NB4 (cell line): ENCODE data around the gene HDAC1.
"Not testable (repeated sequence)": the region's sequence is repeated elsewhere in the genome, so short reads cannot be mapped to it uniquely, and the experiment has no call there.

Experiments
- DNase-seq: peaks from one replicate; pipeline ENCODE4 v3.0.0; 2010; ENCODE audit warnings: low read depth
- H3K4me3 ChIP-seq: one replicate; pipeline ENCODE4 v1.5.1; 2011; ENCODE audit warnings: mild to moderate bottlenecking, low read depth, low read length, moderate library complexity
- MYC ChIP-seq: IDR thresholded peaks from 2 replicates; pipeline ENCODE4 v1.6.1; 2011; ENCODE audit warnings: low read depth, low read length
- POLR2A ChIP-seq: IDR thresholded peaks from 2 replicates; pipeline ENCODE4 v1.6.1; 2011; ENCODE audit warnings: mild to moderate bottlenecking; ENCODE audit not compliant: insufficient read length; ENCODE audit errors: extremely low read depth
- TF ChIP-seq, protein P1 (sequence below): IDR thresholded peaks from 2 replicates; pipeline ENCODE4 v1.6.1; 2011; ENCODE audit warnings: low read depth, low read length
- TF ChIP-seq, protein P2 (sequence below): IDR thresholded peaks from one replicate; pipeline ENCODE4 v1.5.1; 2012; ENCODE audit warnings: low read depth, low read length

The HDAC1 gene

DNA sequence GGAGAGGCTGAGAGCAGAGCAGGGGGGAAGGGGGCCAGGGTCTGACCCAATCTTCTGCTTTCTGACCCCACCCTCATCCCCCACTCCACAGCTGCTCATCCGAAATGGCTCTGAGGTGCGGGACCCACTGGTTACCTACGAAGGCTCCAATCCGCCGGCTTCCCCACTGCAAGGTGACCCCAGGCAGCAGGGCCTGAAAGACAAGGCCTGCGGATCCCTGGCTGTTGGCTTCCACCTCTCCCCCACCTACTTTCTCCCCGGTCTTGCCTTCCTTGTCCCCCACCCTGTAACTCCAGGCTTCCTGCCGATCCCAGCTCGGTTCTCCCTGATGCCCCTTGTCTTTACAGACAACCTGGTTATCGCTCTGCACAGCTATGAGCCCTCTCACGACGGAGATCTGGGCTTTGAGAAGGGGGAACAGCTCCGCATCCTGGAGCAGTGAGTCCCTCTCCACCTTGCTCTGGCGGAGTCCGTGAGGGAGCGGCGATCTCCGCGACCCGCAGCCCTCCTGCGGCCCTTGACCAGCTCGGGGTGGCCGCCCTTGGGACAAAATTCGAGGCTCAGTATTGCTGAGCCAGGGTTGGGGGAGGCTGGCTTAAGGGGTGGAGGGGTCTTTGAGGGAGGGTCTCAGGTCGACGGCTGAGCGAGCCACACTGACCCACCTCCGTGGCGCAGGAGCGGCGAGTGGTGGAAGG lies 17.1 kb upstream of the HDAC1 start:
- no peak for DNase-seq
- TF ChIP-seq, protein P1, sequence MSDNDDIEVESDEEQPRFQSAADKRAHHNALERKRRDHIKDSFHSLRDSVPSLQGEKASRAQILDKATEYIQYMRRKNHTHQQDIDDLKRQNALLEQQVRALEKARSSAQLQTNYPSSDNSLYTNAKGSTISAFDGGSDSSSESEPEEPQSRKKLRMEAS: no peak
- TF ChIP-seq MYC: no peak
- TF ChIP-seq, protein P2, sequence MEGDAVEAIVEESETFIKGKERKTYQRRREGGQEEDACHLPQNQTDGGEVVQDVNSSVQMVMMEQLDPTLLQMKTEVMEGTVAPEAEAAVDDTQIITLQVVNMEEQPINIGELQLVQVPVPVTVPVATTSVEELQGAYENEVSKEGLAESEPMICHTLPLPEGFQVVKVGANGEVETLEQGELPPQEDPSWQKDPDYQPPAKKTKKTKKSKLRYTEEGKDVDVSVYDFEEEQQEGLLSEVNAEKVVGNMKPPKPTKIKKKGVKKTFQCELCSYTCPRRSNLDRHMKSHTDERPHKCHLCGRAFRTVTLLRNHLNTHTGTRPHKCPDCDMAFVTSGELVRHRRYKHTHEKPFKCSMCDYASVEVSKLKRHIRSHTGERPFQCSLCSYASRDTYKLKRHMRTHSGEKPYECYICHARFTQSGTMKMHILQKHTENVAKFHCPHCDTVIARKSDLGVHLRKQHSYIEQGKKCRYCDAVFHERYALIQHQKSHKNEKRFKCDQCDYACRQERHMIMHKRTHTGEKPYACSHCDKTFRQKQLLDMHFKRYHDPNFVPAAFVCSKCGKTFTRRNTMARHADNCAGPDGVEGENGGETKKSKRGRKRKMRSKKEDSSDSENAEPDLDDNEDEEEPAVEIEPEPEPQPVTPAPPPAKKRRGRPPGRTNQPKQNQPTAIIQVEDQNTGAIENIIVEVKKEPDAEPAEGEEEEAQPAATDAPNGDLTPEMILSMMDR: no peak
- no peak for TF ChIP-seq POLR2A
- H3K4me3 ChIP-seq: no peak overlapping the region

DNA sequence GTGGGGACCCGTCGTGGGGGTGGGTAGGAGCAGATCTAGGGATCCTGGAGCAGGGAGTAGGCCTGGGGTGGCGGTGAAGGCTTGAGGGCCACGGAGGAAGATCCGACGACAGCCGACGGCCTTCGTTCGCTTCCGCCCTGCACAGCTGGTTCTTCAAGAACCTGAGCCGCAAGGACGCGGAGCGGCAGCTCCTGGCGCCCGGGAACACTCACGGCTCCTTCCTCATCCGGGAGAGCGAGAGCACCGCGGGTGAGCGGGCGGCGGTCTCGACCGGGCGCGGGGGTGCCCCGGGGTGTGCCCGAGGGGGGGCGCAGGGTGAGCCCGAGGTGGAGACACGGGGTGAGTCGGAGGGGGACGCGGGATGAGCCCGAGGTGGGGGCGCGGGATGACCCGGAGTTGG lies 16.5 kb upstream of the HDAC1 start:
- DNase-seq: no peak
- TF ChIP-seq, protein P2: no peak
- TF ChIP-seq, protein P1: no peak
- TF ChIP-seq POLR2A (no peak), MYC (no peak)
- H3K4me3 ChIP-seq: no peak overlapping the region

DNA sequence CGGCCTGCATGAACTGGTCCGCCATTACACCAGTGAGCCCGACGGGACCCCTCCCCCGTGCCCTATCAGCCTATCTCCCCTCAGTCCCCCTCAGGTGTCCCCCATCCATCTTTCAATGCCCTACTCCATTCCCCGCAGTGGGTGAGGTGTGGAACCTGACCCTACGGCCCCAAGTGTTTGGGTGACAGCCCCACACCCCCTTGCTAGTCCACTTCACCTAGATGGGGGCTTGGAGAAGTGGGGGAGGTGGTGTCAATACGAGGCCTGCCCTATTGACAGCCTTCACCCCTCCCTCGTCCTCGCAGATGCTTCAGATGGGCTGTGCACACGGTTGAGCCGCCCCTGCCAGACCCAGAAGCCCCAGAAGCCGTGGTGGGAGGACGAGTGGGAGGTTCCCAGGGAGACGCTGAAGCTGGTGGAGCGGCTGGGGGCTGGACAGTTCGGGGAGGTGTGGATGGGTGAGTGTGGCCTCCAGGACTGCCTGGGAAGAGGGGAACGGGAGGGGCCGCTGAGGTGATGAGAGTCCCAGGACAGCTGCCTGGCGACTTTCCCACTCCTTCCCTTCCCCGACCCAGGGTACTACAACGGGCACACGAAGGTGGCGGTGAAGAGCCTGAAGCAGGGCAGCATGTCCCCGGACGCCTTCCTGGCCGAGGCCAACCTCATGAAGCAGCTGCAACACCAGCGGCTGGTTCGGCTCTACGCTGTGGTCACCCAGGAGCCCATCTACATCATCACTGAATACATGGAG lies 15.7 kb upstream of the HDAC1 start:
- no peak overlapping the region for H3K4me3 ChIP-seq
- DNase-seq: no peak
- TF ChIP-seq, protein P2: no peak
- no peak for TF ChIP-seq MYC
- TF ChIP-seq, protein P1: no peak
- no peak for TF ChIP-seq POLR2A

DNA sequence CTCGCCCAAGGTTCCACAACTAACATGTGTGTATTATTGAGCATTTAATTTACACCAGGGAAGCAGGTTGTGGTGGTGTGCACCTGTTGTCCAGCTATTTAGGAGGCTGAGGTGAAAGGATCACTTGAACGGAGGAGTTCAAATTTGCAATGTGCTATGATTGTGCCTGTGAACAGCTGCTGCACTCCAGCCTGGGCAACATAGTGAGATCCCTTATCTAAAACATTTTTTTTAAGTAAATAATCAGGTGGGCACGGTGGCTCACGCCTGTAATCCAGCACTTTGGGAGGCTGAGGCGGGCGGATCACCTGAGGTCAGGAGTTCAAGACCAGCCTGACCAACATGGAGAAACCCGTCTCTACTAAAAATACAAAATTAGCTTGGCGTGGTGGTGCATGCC lies 7.1 kb upstream of the HDAC1 start:
- DNase-seq, H3K4me3 ChIP-seq: not testable (repeated sequence)

DNA sequence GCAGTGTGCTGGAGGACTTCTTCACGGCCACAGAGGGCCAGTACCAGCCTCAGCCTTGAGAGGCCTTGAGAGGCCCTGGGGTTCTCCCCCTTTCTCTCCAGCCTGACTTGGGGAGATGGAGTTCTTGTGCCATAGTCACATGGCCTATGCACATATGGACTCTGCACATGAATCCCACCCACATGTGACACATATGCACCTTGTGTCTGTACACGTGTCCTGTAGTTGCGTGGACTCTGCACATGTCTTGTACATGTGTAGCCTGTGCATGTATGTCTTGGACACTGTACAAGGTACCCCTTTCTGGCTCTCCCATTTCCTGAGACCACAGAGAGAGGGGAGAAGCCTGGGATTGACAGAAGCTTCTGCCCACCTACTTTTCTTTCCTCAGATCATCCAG lies 6.2 kb upstream of the HDAC1 start:
- DNase-seq: no peak
- TF ChIP-seq POLR2A (no peak), MYC (no peak)
- TF ChIP-seq, protein P2: no peak
- TF ChIP-seq, protein P1: no peak
- H3K4me3 ChIP-seq: no peak overlapping the region

DNA sequence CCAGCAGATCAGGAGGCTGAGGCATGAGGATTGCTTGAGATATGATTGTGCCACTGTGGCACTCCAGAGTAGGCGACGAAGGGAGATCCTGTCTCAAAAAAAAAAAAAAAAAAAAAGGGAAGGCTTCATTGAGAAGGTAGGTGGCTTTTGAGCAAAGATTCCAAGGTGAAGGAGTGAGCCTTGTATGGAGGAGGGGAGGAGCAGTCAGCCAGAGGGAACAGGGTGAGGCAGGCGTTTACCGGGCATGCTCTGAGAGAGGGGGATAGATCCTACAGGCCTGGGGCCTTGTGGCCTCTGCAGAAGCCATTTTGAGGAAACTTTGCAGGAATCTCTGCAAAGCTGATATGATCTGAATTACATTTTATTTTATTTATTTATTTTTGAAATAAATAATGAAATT lies 5.1 kb upstream of the HDAC1 start:
- H3K4me3 ChIP-seq: no peak overlapping the region
- TF ChIP-seq POLR2A: no peak
- TF ChIP-seq MYC: no peak
- TF ChIP-seq, protein P2: no peak
- TF ChIP-seq, protein P1: no peak
- DNase-seq: no peak
